Stimulated activated CD4-positive, alpha-beta T cell treated with anti-CD3 and anti-CD28 coated beads, Interleukin-4, amount 100 ng/mL, for 24 hours (primary cell): Measurements from ENCODE around the gene GCDH.
"Not testable (repeated sequence)": the region's sequence is repeated elsewhere in the genome, so short reads cannot be mapped to it uniquely, and the experiment has no call there.

Experiments
- DNase-seq: peaks from one replicate; pipeline ENCODE4 v3.0.0-alpha.2; 2020

The GCDH gene

GRCh38 chr19:12912571-12912970 is 21.6 kb downstream of the GCDH start:
- DNase-seq = no peak

GRCh38 chr19:12913011-12913561 is 22.1 kb downstream of the GCDH start:
- DNase-seq = no peak

GRCh38 chr19:12913851-12914690 is 23.1 kb downstream of the GCDH start:
- DNase-seq = peak; percentile 42

- not testable (repeated sequence) for DNase-seq
Observed at GRCh38 chr19:12915860-12916259, 24.9 kb downstream of the GCDH start.

- DNase-seq = no peak
Observed at GRCh38 chr19:12918253-12918652, 27.3 kb downstream of the GCDH start.

- DNase-seq = no peak
Observed at GRCh38 chr19:12921047-12921446, 30.1 kb downstream of the GCDH start.

GRCh38 chr19:12922959-12923358 is 32.0 kb downstream of the GCDH start:
- DNase-seq = no peak

GRCh38 chr19:12924621-12925310 is 33.8 kb downstream of the GCDH start:
- no peak for DNase-seq

GRCh38 chr19:12930002-12930645 is 39.2 kb downstream of the GCDH start:
- no peak for DNase-seq

GRCh38 chr19:12932392-12933286 is 41.7 kb downstream of the GCDH start:
- DNase-seq = no peak

- peak; percentile 90 for DNase-seq
Observed at GRCh38 chr19:12933287-12934072, 42.5 kb downstream of the GCDH start, which contains the start of gene FARSA. Gene FARSA (minus strand): TSS chr19:12933711. CDS start chr19:12933696, 15 bp downstream.

- no peak for DNase-seq
Observed at GRCh38 chr19:12935071-12935470, 44.1 kb downstream of the GCDH start.

- no peak for DNase-seq
Observed at GRCh38 chr19:12936582-12936981, 45.6 kb downstream of the GCDH start.

GRCh38 chr19:12937093-12937926 is 46.4 kb downstream of the GCDH start:
- DNase-seq = no peak

- peak; percentile 100 for DNase-seq
Observed at GRCh38 chr19:12937927-12938778, 47.2 kb downstream of the GCDH start, which contains the start of gene CALR. Gene CALR (plus strand): TSS chr19:12938609. CDS start chr19:12938680, 71 bp downstream.

- peak; percentile 56 for DNase-seq
Observed at GRCh38 chr19:12938779-12939601, 48.0 kb downstream of the GCDH start.

GRCh38 chr19:12939975-12940423 is 49.0 kb downstream of the GCDH start:
- DNase-seq = no peak

- DNase-seq = no peak
Observed at GRCh38 chr19:12940897-12941296, 49.9 kb downstream of the GCDH start.
